Thyroid gland (tissue), 4 donors: Measurements from ENCODE around the gene KCNG1. TPM values are rescaled to one million over a fixed set of nuclear protein-coding genes. Genes with fewer than 3 reads are reported as not detected.

Source experiments
- DNase-seq, 2 donors: peaks; one replicate each; pipeline ENCODE4 v3.0.0-alpha.2; 2019
- H3K27ac ChIP-seq, 3 donors: fragments of 200-600 bp; sonication (generic); 1 replicate in 2 of 3; 2 replicates in 1 of 3; pipeline ENCODE4 v1.5.1; 2016 to 2019; ENCODE audit warnings: mild to moderate bottlenecking in 1 of 3, moderate library complexity in 1 of 3
- H3K27me3 ChIP-seq: fragments of 200-600 bp; sonication (generic); one replicate; pipeline ENCODE4 v1.5.1; 2019
- H3K36me3 ChIP-seq, 2 donors: fragments of 200-600 bp; sonication (generic); one replicate each; pipeline ENCODE4 v1.5.1; 2016 to 2019
- H3K4me1 ChIP-seq, 2 donors: fragments of 200-600 bp; sonication (generic); one replicate each; pipeline ENCODE4 v1.5.1; 2017 to 2019
- H3K4me3 ChIP-seq, 3 donors: fragments of 200-600 bp; sonication (generic); replicated peaks in 1 of 3; 1 replicate in 2 of 3; 2 replicates in 1 of 3; pipeline ENCODE4 v1.5.1; 2016; ENCODE audit warnings: mild to moderate bottlenecking in 1 of 3
- H3K9me3 ChIP-seq: fragments of 200-600 bp; sonication (generic); one replicate; pipeline ENCODE4 v1.5.1; 2017
- CTCF ChIP-seq, 6 experiments: fragments of 200-600 bp in 3 of 6; fragments of 450-650 bp in 3 of 6; sonication (generic) in 3 of 6; IDR thresholded peaks; one replicate each; pipeline ENCODE4 v1.5.1; 2016 to 2019; ENCODE audit warnings: antibody characterized with exemption in 6 of 6, mild to moderate bottlenecking in 2 of 6, inconsistent platforms in 1 of 6, moderate library complexity in 1 of 6
- POLR2A ChIP-seq, 2 donors: fragments of 450-650 bp; IDR thresholded peaks; one replicate each; pipeline ENCODE4 v1.6.1; 2017; ENCODE audit warnings: antibody characterized with exemption in 2 of 2, mild to moderate bottlenecking in 2 of 2, moderate library complexity in 1 of 2
- WGBS, 2 donors: methylation state at CpG; one replicate each; pipeline ENCODE4 v1.1.5; 2017; 5-methylcytosine and 5-hydroxymethylcytosine counted together
- intact Hi-C: fragments of 100-400 bp; cut with DNase I; formaldehyde crosslinking; loops from one replicate; pipeline ENCODE4 v1.15.1; 2023
- total RNA-seq, 4 donors: library from RNA; depleted of rRNA; stranded (reverse); fragments of >200 nt; gene quantifications; one replicate each; pipeline ENCODE4 v1.2.3, GENCODE V29; 2016

The KCNG1 gene
- total RNA-seq, 4 donors from 2014 or later: 0.13 TPM; not detected in 3

DNA sequence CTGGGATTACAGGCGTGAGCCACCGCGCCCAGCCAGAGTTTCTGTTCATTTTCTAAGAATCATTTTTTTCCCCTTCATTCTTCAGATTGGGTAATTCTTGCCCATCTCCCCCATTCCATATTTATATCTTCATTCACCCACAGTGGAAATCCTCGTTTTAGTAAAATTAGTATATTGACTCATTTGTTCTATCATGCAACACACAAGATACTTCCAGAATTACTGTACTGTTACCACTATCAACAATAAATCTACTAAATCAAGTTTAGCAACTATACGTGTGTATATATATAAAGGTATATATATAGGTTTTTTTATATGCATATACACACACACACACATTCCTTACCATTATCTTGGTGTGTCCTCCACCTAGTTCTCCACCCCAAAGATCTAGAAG lies 41.2 kb upstream of the KCNG1 start:
- DNase-seq: no peak
- H3K9me3 ChIP-seq: no peaks in the 10 kb centered on the region
- 81 to 84% methylated on average over 5 of the region's 5 CpGs for WGBS, 2 donors
- H3K4me1 ChIP-seq: no peaks in the 10 kb centered on the region
- H3K27me3 ChIP-seq: no peaks in the 10 kb centered on the region
- intact Hi-C loops: no loop called here
- H3K4me3 ChIP-seq: no peak overlapping the region
- TF ChIP-seq POLR2A (IDR thresholded peaks at IDR 0.05): no peak
- TF ChIP-seq CTCF (IDR thresholded peaks at IDR 0.05): no peak
- H3K27ac ChIP-seq: no peak overlapping the region
- no peaks in the 10 kb centered on the region for H3K36me3 ChIP-seq

DNA sequence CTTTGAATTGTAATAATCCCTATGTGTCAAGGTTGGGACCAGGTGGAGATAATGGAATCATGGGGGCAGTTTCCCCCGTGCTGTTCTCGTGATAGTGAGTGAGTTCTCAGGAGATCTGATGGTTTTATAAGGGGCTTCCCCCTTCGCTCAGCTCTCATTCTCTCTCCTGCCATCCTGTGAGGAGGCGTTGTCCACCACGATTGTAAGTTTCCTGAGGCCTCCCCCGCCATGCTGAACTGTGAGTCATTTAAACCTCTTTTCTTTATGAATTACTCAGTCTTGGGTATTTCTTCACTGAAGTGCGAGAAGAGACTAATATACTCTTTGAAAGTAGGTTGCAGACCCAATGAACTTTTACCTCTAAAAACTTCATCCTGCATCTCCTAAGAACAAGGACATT lies 39.2 kb upstream of the KCNG1 start:
- no peaks in the 10 kb centered on the region for H3K27me3 ChIP-seq
- TF ChIP-seq POLR2A (IDR thresholded peaks at IDR 0.05): no peak
- no peak for TF ChIP-seq CTCF (IDR thresholded peaks at IDR 0.05)
- no peak overlapping the region for H3K4me3 ChIP-seq
- WGBS, 2 donors: 75 to 78% methylated on average over 7 of the region's 7 CpGs
- no peak overlapping the region for H3K27ac ChIP-seq
- H3K4me1 ChIP-seq: no peaks in the 10 kb centered on the region
- intact Hi-C loops: no loop called here
- H3K9me3 ChIP-seq: no peaks in the 10 kb centered on the region
- no peak for DNase-seq
- H3K36me3 ChIP-seq: no peaks in the 10 kb centered on the region

DNA sequence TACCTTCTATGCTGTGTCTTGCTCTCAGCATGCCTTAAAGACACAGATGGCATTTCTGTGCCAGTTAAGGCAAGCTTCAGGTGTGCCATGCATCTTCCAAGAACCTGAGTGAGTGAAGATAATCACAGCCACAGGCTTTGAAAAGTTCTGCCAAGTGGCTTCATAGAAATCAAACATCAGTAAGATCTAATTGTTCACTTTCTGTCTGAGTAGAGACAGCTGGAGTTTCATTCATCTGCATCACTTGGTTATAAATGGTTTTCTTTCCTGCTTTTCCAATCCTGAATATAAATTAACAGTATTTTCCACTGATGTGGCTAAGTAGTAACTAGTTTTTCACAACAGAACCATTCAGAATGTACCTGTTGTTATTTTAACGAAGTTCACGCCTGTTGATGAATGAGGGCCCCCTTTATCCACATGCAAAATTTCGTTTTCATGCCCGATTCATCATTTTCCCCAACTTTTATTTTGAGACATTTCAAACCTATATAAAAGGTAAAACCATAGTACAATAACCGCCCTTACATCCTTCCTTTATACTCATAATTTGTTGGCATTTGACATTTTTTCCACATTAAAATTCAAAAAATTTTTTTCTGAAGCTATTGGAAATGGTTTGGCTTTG lies 38.6 kb upstream of the KCNG1 start:
- Histone ChIP-seq H3K27me3 (no peaks in the 10 kb centered on the region), H3K36me3 (no peaks in the 10 kb centered on the region), H3K27ac (no peak overlapping the region), H3K4me3 (no peak overlapping the region), H3K4me1 (no peaks in the 10 kb centered on the region), H3K9me3 (no peaks in the 10 kb centered on the region)
- 76 to 84% methylated on average over 5 of the region's 5 CpGs for whole genome bisulfite sequencing, 2 donors
- intact Hi-C loops: no loop called here
- DNase-seq: no peak
- TF ChIP-seq CTCF (IDR thresholded peaks at IDR 0.05) (no peak), POLR2A (IDR thresholded peaks at IDR 0.05) (no peak)

GRCh38 chr20:51060301-51060700 lies 37.4 kb upstream of the KCNG1 start:
- WGBS, 2 donors: 87 to 89% methylated on average over 5 of the region's 5 CpGs
- intact Hi-C loops: no loop called here
- Histone ChIP-seq H3K36me3 (no peaks in the 10 kb centered on the region), H3K4me3 (no peak overlapping the region), H3K27me3 (no peaks in the 10 kb centered on the region), H3K4me1 (no peaks in the 10 kb centered on the region), H3K9me3 (no peaks in the 10 kb centered on the region), H3K27ac (no peak overlapping the region)
- no peak for TF ChIP-seq CTCF (IDR thresholded peaks at IDR 0.05)
- no peak for TF ChIP-seq POLR2A (IDR thresholded peaks at IDR 0.05)
- no peak for DNase-seq

DNA sequence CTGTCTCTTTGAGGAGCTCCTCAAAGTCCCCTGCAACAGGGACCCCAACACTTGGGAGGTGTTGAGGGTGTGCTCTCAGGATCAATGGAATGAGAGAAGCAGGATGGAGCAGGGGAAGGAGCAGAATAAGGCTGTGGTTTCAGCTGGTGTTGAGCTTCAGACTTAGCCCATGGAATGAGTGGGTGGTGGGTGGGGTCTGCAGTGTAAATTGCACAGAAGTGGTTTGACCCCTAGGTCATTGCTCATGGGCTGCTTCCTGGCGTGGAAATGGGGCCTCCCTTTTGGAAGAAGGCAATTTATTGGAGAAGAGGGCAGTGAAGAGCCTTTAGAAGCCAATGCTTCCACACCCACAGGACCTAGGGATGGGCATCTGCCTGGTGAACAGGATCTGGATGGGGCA lies 37.0 kb upstream of the KCNG1 start:
- intact Hi-C loops: no loop called here
- H3K27me3 ChIP-seq: no peaks in the 10 kb centered on the region
- H3K4me3 ChIP-seq: no peak overlapping the region
- no peaks in the 10 kb centered on the region for H3K9me3 ChIP-seq
- no peak overlapping the region for H3K27ac ChIP-seq
- H3K36me3 ChIP-seq: no peaks in the 10 kb centered on the region
- WGBS, 2 donors: 56 to 60% methylated on average over 1 of the region's 1 CpG
- TF ChIP-seq CTCF (IDR thresholded peaks at IDR 0.05): no peak
- TF ChIP-seq POLR2A (IDR thresholded peaks at IDR 0.05): no peak
- no peaks in the 10 kb centered on the region for H3K4me1 ChIP-seq
- no peak for DNase-seq
